Upper lobe of left lung (tissue), 4 donors: Measurements from ENCODE around the gene SPTSSB.

Source experiments
- EP300 ChIP-seq, 4 donors: sonication (generic); formaldehyde crosslinking; IDR thresholded peaks; one replicate each; pipeline ENCODE4 v1.5.1; 2017; ENCODE audit warnings: antibody characterized with exemption in 4 of 4, control low read depth in 2 of 4
- POLR2A ChIP-seq, 4 donors: fragments of 450-650 bp; IDR thresholded peaks; one replicate each; pipeline ENCODE4 v1.5.1; 2016 to 2017; ENCODE audit warnings: antibody characterized with exemption in 4 of 4, mild to moderate bottlenecking in 2 of 4
- TF ChIP-seq, protein P1 (sequence below), 6 experiments: fragments of 450-650 bp in 4 of 6; fragments of 200-600 bp in 2 of 6; sonication (generic) in 2 of 6; IDR thresholded peaks; one replicate each; pipeline ENCODE4 v1.5.1; 2016 to 2019; ENCODE audit warnings: antibody characterized with exemption in 6 of 6

GRCh38 chr3:161333696-161334095 is 37.6 kb downstream of the SPTSSB start:
- TF ChIP-seq, protein P1, sequence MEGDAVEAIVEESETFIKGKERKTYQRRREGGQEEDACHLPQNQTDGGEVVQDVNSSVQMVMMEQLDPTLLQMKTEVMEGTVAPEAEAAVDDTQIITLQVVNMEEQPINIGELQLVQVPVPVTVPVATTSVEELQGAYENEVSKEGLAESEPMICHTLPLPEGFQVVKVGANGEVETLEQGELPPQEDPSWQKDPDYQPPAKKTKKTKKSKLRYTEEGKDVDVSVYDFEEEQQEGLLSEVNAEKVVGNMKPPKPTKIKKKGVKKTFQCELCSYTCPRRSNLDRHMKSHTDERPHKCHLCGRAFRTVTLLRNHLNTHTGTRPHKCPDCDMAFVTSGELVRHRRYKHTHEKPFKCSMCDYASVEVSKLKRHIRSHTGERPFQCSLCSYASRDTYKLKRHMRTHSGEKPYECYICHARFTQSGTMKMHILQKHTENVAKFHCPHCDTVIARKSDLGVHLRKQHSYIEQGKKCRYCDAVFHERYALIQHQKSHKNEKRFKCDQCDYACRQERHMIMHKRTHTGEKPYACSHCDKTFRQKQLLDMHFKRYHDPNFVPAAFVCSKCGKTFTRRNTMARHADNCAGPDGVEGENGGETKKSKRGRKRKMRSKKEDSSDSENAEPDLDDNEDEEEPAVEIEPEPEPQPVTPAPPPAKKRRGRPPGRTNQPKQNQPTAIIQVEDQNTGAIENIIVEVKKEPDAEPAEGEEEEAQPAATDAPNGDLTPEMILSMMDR (IDR thresholded peaks at IDR 0.05) = no peak
- no peak for TF ChIP-seq EP300 (IDR thresholded peaks at IDR 0.05)
- TF ChIP-seq POLR2A (IDR thresholded peaks at IDR 0.05) = no peak
